HG03108 (cell line): ENCODE measurements around the gene P4HA2.

Experiments used
- ATAC-seq: cut with Tn5 transposase; IDR thresholded peaks from one replicate; pipeline ENCODE4 v1.9.1; 2021; ENCODE audit warnings: moderate library complexity; ENCODE audit not compliant: unreplicated experiment

The P4HA2 gene

DNA sequence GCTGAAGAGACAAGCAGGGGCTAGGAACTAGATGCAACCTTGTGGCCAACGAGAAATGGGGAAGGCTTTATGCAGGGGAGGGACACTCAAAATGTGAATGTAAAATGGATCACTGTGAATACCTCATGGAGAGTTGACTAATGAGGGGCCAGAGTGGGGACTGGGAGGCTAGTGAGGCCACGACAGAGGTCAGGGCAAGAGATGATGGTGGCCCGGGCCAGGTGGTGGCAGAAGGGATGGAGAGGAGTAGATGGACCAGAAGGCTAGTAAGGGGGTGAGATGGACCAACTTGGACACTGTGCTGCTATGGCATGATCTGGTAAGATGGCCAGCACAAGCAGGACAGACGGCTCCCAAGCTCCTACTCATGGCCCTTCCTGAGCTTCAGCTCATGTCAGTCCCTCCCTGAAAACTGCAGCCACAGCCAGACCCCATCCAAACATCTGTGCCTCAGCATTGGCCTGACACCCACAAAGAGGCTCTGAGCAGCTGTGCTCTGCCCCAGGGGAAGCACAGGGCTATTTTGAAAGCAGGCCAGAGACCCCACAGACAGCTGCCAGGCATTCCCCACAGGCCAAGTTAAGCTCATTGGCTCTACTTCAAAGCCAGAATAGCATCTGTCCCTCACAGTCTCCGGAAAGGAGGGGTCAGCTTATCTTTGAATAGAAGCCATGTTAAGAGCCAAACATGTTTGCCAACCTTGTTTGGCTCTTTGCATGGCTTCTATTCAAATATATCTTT lies 22.1 kb downstream of the P4HA2 start:
- ATAC-seq, result no peak

DNA sequence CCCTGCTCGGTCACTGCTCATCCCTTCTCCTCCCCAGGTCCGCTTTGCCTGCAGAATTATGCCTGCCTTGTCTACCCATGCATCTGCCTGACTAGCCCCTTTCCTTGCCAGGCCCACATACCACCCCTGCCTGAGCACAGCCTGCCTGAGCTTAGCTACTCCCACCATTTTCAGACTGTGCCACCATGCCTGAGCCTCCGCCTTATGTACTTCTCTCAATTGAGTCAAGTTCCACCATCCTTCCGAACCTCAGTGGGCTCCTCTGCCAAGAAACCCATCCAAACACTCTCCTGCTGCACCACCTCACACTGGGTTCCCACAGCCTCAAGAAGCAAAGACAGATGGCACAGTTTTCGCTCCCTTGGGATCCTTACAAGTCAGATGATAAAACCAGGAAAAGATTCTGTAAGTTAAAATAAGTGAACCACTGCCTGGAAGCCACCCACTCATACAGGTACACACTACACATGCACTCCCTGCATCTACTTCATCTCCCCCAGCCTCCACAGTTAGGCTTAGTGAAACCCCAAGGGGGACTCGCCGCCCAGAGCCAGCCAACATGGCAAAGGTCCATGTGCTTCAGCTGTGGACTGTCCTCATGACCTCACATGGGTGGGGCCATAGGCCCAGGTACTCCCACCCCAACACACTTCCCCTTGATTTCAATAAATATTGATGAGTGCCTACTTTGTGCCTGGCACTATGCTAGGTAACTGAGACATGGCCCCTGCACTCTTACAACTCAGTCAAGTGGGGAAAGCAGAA lies 23.1 kb downstream of the P4HA2 start:
- ATAC-seq, result no peak

DNA sequence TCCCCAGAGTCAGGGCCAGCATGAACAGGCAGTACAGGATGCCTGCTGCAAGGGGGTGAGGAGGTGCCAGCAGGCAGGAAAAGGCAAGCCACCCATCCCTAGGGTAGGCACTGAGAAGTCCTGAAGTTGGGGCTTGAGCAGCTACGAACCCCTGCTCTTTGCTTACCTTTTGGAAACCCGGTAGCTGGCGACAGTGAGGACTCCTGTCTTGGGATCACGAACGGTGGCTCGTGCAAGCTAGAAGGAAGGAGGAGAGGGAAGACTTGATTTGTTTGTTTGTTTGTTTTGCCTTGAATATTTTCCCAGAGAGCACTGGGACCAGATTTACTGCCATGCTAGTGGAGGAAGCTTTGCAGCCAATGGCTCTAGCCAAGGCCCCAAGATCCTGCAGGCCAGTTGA lies 23.7 kb downstream of the P4HA2 start:
- ATAC-seq, result no peak

DNA sequence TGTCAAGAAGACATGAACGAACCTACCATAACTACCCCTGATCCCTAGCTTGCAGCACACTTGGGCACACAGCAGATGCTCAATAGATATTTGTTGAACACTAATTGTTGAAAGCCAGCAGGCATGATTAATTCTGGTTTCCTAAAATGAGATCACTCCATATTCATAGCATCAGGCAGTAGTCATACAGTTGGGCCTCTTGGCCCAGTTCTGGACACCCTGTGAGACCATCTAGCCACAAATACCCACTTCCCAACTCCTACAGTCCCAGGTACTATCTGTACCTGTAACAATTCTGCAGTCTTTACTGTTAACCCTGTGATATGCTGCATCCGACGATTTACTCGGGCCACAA lies 24.2 kb downstream of the P4HA2 start:
- ATAC-seq, result no peak

DNA sequence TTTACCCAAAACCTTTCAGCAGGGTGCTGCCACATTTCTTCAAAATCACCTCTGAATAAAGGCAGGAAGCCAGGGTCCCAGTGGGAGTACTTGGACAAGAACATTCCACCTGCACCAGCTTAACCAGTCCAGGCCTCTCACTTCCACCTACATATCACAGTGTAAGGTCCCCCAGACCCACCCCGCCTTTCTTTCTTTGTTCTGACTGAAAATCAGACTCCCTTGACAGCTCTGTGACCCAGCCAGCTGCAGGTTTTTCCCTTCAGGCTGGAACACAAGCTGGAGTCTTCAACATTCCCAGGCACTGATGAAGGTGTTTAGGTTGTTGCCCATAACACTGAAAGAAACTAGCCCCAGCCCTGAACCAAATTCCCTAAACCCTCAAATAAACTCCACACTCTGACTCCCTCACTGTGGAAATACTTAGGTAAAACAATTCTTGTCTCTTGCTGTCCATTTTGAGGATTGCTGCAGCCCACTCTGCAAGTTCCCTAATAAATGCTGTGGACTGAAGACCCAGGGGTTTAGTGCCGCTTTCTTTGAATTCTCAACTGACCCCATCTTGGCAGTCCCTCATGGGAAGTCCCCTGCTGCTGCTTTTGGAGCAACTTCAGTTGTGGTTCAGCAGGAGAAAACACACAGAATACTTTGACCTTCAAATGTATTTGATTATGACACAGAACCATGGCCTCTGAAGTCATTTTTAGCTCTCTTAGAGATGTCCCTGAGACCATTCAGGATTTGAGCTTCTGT lies 24.8 kb downstream of the P4HA2 start:
- ATAC-seq, result no peak

DNA sequence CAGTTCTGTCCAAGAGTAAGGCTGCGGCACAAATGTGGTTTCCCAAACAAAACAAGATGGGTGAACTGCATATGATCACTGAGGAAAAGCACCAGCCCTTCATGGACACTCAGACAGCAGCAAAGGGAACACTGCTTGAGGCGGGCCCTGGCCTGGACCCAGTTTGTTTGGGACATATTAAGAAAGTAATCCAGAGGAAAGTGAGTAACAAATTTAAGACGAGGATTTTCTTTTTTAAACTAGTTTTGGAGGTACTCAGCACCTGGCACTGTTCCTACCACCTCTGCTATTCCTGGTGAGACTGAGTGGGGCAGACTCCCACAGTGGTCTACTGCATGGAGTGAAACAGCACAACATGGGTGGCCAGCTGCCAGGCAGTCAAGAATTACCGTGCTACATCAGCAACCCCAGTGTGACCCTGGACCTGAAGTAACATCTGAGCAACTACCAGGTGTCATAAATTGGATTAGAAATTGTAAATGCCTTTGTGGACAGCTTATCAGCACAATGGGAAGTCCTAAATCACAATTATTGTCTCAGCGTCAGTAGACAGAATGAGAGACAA lies 28.5 kb downstream of the P4HA2 start:
- no peak for ATAC-seq

DNA sequence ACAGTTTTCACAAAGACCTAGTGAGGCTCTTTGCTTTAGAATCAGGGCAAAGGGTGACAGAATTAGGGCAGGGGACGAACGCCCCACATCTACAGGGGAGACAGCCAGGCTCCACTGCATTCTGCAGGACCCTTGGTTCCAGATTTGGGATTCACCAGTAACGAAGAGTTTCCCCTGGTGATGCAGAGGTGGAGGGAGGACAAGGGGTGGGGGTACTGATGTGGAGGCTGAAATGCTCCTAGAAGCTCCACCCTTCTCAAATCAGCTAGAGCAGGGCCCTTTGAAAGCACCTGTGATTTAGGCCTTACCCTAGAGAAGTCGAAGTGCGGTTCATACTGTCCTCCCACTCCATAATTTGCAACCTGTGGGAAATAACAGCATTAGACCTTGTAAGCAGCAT lies 29.1 kb downstream of the P4HA2 start:
- ATAC-seq, result no peak

DNA sequence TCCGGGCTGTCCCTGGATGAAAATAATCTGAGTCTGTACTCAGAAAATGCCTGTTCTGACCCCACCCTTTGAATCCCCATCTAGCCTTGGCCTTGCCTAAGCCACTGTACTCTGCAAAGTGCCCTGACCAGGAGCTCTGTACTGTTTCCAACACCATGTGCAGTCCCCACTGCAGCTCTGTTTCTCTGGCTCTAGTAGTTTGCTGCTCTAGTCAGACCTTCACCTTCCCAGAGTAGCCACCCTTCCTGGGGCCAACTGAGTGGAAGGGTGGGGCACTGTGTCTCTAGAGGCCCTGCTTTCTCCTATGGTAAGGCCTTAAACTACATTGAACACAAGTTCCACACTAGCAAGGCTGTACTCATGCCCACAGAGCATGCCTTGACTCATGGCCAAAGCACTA lies 31.9 kb downstream of the P4HA2 start:
- no peak for ATAC-seq

DNA sequence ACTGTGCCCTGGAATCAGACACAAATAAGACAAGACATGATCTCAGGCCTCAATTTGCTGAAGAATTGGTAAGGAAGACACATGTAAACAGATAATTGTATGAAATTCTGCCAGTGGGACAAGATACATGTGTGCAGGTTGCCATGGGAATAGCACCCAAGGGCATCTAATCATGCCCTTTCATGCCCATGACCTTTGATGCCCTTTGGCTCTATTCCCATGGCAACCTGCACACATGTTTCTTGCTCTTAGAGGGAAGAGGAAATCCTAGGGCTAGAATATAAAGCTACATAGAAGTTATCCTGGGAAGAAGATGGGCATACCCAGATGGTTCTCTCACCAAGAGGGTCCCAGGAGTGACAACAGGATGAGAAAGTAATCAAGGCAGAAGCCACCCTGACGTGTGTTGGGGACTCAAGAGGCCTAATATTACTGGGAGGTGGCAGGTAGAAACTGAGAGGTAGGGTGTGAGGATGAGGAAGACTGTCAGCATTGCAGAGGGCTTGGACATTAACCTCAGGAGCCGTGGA lies 34.4 kb downstream of the P4HA2 start:
- ATAC-seq, result no peak

DNA sequence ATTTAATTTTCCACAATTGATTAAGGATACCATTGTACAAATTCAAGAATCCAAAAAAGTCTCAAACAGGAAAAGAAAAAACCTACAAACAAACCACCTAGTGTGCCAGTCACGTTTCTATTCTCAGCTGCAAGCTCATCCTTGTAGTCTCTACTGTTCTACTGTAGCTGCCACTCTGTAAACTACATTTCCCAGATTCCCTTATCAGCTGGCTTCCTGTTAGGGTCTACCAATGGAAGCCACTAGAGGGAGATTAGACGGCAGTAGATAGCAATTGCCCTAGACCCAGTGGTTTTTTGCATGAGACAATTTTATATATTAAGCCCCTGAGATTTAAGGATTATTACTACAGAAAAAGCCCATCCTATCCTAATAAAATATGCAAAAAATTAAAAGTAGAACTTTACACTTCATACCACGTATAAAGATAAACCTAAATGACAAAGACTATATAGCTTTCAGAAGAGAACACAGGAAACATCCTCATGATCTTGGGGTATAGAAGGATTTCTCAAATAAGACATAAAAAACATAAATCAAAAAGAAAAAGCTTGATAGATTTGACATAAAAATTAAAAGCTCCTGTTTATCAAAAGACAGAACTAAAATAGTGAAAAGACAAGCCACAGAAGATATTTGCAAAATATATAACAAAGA lies 37.4 kb downstream of the P4HA2 start:
- ATAC-seq, result peak; percentile 87

DNA sequence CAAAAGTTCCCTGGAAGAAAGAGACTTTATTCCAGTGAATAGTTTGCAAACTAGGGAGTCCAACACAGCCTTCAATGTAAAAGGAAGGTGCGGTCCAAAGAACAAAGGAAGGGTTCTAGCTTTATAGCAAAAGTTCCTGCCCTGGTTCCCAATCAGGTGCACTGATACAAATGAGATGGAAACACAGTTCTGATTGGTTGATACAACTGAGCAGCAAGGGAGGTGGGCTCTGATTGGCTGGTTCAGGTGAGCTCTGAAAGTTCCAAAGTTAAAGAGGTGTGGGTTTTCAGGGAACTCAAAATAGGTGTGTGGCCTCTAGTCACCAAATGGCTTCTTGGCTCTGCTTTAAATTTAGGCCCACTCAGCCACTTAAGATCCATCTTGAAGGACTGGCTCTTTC lies 43.1 kb downstream of the P4HA2 start:
- ATAC-seq, result no peak

DNA sequence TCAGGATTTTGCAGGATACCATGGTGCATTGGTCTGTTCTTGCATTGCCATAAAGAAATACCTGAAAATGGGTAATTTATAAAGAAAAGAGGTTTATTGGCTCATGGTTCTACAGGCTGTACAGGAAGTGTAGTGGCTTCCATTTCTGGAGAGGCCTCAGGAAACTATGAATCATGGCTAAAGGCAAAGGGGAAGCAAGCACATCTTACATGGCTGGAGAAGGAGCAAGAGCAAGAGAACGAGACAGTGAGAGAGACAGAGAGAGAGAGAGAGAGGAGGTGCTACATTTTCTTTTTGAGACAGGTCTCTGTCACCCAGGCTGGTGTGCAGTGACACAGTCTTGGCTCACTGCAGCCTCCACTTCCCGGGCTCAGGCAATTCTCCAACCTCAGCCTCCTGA lies 43.9 kb downstream of the P4HA2 start:
- no peak for ATAC-seq

DNA sequence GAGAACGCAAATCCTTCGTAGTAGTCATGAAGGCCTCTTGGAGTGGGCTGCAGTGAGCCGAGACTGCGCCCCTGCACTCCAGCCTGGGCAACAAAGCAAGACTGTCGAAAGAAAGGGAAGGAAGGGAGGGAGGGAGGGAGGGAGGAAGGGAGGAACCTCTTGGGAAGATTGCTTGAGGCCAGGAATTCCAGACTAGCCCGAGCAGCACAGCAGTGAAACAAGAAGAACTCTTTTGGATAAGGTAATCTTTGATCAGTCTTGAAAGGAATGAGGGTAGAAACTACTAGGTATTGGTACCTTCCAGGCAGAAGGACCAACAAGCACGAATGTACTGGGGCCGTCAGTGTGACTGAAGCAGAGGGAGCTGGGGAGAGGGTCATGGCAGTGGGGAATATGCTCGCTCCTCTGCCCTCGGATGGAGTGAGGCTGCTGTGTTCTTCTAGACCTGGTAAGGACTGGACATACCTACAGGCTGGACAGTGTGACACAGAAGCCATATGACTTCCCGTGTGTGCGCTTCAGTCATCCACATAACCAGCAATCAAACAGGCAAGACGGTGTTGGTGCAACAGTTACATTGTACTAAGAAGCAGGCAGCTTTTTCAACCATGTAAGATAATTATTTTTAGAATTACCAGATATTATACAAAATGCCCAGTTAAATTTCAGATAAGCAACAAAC lies 45.2 kb downstream of the P4HA2 start:
- no peak for ATAC-seq

DNA sequence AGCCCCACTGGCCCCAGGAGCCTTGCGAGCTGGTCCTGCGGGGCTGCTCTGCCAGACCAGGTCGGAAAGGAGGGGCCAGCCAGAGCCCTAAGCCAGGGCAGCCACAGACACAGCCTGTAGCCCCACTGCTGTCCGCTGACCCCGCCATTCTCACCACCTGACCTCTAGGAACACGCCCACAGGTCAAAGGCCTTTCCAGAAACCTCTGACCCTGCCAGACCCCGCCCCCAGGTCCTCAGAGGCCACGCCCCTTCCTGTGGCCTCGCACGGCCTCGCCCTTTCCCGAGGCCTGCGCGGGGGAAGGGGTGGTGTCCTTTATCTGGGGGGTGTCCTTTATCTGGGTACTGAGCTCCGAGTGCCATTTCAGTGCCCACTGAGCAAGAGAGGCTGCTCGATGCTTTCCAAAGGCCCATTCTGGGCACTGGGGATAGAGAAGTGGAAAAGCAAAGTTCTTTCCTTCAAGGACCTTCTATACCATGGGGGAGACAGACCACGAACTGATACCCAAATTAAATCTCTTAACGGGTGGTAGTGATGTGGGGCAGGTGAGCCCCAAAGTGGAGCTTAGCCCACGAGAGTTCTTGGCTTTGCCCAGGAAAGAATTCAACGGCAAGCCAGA lies 46.5 kb downstream of the P4HA2 start:
- ATAC-seq, result no peak

DNA sequence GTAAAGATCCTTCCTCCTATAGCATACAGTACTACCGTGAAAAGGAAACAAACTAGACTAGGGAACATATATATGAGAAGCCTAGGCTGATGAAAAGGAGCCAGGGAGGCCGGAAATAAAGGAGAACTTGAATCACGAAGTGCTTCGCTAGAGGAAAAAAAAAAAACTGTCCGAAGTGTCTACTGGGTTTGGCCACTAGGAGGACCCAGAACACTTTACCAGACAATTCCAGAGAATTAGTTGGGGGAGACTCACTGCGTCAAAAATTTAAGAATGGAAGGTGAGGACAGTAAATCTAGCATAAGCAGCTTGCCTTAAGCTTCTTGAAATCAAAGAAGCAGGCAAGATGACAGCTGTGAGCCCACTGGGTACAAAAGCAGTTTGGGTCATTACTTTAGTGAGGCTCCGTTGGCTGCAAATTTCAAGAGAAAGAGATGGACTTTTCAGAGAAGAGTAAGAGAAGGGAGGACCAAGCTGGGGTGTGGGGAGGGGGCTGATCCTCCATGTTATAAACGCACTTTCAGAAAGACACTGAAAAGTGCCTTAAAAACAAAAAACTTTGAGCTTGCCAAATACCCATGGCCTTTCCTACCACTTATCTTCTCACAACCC lies 47.4 kb downstream of the P4HA2 start:
- no peak for ATAC-seq

DNA sequence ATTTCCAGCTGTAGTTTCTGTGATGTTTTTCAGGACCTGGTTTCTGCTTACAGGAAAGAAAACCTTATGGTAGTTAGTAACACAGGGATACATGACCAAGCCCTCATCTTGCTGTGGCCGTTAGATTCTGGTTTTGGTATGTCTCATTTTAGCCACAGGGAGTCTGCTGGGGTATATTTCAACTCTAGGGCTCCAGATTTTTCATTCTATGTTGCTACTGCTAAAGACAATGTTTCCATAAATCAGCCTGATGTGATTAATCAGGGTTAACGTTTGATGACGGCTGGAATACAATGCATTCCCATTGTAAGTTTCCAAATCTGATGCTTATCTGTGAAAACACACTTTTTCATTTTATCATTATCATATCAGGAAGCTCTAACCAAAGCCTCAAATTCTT lies 48.2 kb downstream of the P4HA2 start:
- no peak for ATAC-seq

DNA sequence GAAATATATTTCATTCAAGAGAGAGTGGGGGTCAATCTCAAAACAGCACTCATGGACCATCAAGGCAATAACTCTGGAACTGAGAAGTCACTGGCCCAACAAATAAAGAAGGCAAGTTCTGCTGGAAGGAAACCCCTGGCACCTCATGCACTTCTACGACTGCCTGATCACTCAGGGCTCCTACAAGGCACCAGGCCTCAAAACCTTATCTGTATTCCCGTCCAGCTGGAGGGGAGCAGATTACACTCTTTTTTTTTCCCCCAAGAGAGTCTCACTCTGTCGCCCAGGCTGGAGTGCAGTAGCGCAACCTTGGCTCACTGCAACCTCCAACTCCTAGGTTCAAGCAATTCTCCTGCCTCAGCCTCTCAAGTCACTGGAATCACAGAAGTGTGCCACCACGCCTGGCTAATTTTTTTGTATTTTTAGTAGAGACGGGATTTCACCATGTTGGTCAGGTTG lies 49.9 kb downstream of the P4HA2 start:
- no peak for ATAC-seq

DNA sequence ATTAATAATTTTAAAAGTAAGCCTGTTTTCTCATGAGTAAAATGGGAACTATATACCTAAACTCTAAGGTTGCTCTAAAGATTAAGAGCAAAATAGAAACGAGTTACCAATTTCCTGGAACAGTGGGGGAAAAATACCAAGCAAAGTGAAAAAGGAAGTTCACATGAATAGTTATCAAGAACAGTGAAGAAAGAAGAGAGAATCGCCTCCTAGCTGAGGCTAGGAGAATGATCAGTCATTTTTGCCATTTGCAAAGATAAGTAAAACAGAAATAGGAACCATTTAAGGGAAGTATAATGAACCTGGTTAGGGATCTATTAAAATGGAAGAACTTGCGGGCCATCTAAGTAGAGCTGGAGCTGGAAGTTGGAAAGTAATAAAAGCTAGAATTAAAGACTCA lies 50.7 kb downstream of the P4HA2 start:
- ATAC-seq, result peak; percentile 51

DNA sequence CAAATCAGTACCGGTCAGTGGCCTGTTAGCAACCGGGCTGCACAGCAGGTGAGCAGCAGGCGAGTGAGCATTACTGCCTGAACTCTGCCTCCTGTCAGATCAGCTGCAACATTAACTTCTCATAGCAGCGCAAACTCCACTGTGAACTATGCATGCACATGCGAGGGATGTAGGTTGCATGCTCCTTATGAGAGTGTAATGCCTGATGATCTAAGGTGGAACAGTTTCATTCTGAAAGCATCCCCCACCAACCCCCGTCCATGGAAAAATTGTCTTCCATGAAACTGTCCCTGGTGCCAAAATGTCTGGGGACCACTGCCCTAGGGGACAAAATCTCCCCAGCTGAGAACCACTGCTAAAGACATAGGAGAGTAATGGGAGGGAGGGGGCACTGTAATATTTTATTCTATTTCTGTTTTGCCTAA lies 51.1 kb downstream of the P4HA2 start:
- no peak for ATAC-seq
